ENCODE results near the gene BRCC3. TPM values are rescaled to one million over a fixed set of nuclear protein-coding genes. Genes with fewer than 3 reads are reported as not detected.

The BRCC3 gene
- total RNA-seq, 1 donor from 2014 or later, result 19.0 TPM

DNA sequence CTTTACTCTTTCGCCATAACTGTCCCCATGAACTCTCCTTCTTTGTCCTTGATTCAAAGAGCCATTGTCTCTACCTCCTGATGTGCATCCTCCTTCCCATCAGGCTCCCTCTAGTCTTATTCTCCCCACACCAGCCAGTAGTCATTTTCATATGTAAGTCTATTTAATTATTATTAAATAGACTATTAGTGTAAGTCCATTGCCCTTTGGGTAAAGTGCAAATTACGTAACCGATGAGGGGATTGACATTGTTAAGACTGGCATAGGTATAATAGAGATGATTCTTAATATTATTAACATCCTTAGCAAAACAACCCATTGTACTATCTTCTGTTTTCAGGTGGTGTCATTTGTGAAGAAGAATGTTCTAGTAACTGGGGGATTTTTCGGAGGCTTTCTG is 17.1 kb upstream of the BRCC3 start:
- no peak for DNase-seq (ENCODE audit: low spot score in 2 of 2, unreplicated experiment in 2 of 2)
- H3K4me1 Mint-ChIP-seq, result no peaks in the 10 kb centered on the region
- no peak overlapping the region for H3K4me3 Mint-ChIP-seq
- TF ChIP-seq, protein P1, sequence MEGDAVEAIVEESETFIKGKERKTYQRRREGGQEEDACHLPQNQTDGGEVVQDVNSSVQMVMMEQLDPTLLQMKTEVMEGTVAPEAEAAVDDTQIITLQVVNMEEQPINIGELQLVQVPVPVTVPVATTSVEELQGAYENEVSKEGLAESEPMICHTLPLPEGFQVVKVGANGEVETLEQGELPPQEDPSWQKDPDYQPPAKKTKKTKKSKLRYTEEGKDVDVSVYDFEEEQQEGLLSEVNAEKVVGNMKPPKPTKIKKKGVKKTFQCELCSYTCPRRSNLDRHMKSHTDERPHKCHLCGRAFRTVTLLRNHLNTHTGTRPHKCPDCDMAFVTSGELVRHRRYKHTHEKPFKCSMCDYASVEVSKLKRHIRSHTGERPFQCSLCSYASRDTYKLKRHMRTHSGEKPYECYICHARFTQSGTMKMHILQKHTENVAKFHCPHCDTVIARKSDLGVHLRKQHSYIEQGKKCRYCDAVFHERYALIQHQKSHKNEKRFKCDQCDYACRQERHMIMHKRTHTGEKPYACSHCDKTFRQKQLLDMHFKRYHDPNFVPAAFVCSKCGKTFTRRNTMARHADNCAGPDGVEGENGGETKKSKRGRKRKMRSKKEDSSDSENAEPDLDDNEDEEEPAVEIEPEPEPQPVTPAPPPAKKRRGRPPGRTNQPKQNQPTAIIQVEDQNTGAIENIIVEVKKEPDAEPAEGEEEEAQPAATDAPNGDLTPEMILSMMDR (IDR thresholded peaks at IDR 0.05; ENCODE audit: unreplicated experiment), result no peak
- peaks cover 16% of the 10 kb centered on the region for H3K9me3 Mint-ChIP-seq
- H3K36me3 Mint-ChIP-seq, result peaks cover 8% of the 10 kb centered on the region
- H3K27ac Mint-ChIP-seq, result no peak overlapping the region
- no peaks in the 10 kb centered on the region for H3K27me3 Mint-ChIP-seq (ENCODE audit: low read depth)

DNA sequence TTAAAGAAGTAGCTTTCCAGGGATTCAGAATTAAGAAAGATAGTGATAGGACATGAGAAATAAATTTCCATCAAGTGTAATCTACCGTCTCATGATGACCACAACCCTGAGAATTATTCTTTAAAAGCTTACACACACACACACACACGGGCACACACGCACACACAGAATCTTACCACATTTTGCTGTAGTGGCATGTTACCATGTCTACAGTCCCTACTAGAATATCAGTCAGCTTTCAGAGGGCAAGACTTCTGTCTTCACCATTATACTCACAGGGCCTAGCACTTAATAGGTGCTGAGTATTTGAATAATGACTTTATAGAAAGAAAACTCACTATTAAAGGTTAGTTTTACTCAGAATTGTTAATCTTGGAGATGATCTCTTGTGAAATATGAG is 15.8 kb upstream of the BRCC3 start:
- Mint-ChIP-seq H3K9me3 (peaks cover 16% of the 10 kb centered on the region), H3K27ac (no peak overlapping the region), H3K27me3 (ENCODE audit: low read depth) (no peaks in the 10 kb centered on the region), H3K4me1 (no peaks in the 10 kb centered on the region), H3K36me3 (peaks cover 8% of the 10 kb centered on the region), H3K4me3 (no peak overlapping the region)
- DNase-seq (ENCODE audit: low spot score in 2 of 2, unreplicated experiment in 2 of 2), result no peak
- TF ChIP-seq, protein P1 (IDR thresholded peaks at IDR 0.05; ENCODE audit: unreplicated experiment), result no peak

- Mint-ChIP-seq H3K4me1 (no peaks in the 10 kb centered on the region), H3K27ac (no peak overlapping the region), H3K36me3 (peaks cover 6% of the 10 kb centered on the region), H3K27me3 (ENCODE audit: low read depth) (no peaks in the 10 kb centered on the region), H3K9me3 (peaks cover 15% of the 10 kb centered on the region), H3K4me3 (no peak overlapping the region)
- TF ChIP-seq, protein P1 (IDR thresholded peaks at IDR 0.05; ENCODE audit: unreplicated experiment), result no peak
- DNase-seq (ENCODE audit: low spot score in 2 of 2, unreplicated experiment in 2 of 2), result no peak
Observed at GRCh38 chrX:155056471-155056870, 14.8 kb upstream of the BRCC3 start.

DNA sequence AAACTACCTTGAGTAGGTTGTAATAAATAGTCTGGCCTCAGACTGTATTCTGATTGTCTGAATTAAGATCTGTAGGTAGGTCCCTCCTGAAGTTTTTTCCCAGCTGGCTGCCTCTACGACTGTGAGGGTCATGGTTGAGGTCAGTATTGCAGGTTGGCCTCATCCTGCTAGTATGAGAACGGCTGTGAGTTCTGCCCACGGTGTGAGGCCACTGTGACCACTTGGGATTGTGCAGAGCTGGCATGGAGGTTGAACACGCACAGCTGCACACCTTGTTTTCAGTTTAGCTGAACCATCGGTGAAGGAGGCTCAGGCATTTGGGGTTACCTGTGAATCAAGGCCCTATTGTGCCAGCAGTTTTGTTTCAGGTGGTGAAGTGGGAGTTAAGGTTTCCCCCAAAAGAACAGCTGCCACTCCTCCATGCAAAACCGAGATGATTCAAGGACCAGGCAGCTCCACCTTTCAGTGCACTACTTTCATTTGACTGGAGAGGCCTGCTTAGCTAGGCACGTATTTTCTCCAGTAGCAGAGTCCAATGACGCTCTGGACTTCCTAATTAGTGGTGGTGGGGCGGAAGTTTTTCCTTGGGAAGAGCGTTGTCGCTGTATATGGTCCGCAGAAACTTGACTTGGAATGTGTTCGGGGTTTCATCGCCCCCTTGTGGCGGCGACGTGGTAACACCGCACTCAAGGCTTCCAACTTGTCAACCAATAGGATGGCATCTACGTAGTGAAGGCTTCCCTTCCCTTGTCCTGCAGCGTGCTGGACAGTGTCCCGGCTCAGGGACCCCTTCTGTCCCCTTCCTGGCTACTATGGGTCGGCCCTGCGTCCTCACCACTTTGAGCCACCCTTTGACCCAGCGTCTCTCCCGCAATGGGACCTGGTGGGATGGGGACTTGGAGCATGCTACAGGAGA is 14.2 kb upstream of the BRCC3 start:
- Mint-ChIP-seq H3K27ac (no peak overlapping the region), H3K36me3 (peaks cover 7% of the 10 kb centered on the region), H3K4me3 (peak overlapping the region; percentile 46), H3K27me3 (ENCODE audit: low read depth) (no peaks in the 10 kb centered on the region), H3K4me1 (no peaks in the 10 kb centered on the region), H3K9me3 (peaks cover 8% of the 10 kb centered on the region)
- TF ChIP-seq, protein P1 (IDR thresholded peaks at IDR 0.05; ENCODE audit: unreplicated experiment), result peak; percentile 85
- DNase-seq (ENCODE audit: low spot score in 2 of 2, unreplicated experiment in 2 of 2), result peak in 1 of 2 experiments; percentile 68

DNA sequence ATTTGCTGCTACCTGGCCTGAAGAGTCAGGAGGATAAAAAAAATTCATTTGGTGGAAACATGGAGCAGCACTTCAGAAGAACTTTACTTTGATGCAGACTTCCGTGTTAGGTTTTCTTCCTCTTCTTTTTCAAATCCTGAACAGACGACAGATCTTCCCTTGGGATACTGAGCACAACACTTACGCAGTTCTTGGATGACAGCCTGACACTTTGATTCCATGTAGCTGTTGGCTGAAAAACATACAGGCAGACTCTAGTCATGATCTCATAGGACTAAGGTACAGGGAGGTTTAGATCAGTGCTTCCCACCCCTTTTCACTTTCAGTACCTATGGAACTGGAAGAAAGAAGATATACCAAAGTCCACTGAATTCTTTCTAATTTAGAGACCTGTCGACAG is 9.5 kb upstream of the BRCC3 start:
- Mint-ChIP-seq H3K4me3 (no peak overlapping the region), H3K27me3 (ENCODE audit: low read depth) (no peaks in the 10 kb centered on the region), H3K4me1 (no peaks in the 10 kb centered on the region), H3K27ac (no peak overlapping the region), H3K36me3 (peaks cover 4% of the 10 kb centered on the region), H3K9me3 (peaks cover 4% of the 10 kb centered on the region)
- TF ChIP-seq, protein P1 (IDR thresholded peaks at IDR 0.05; ENCODE audit: unreplicated experiment), result no peak
- no peak for DNase-seq (ENCODE audit: low spot score in 2 of 2, unreplicated experiment in 2 of 2)

Measured in mesothelial cell of epicardium (in vitro differentiated cells).